Erythroblast (primary cell): ENCODE measurements around the gene CXCL8.

Experiments
- GATA1 ChIP-seq: IDR thresholded peaks from 2 replicates; pipeline ENCODE4 v1.6.1; 2011; ENCODE audit warnings: low read depth, mild to moderate bottlenecking, control low read depth, low read length, moderate library complexity
- POLR2A ChIP-seq: IDR thresholded peaks from 2 replicates; pipeline ENCODE4 v1.6.1; 2011; ENCODE audit warnings: mild to moderate bottlenecking, low read length

DNA sequence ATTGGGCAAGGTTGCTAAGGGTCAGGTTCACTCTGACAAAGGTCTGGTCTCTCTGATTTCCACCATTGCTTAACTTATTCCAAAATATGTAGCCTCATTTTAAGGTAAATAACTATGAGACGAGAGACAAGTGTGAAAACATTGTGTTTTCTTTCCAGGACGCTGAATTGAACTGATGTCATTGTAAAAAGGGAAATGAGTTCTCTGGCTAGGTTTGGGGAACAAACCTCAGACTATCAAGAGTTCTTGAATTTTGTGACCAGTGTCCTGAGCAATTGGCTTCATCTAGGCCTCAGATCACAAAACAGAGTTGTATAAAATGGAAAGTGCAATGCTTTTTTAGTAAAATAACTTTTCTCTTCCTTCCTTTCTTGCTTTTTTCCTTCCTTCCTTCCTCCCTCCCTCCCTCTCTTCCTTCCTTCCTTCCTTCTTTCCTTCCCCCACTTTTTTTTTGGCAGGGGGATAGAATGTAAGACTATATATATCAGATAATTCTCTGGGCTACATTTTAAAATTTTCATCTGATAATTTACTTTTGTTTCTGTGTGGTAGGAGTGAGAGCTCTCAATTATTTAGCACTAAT is 30.8 kb upstream of the CXCL8 start:
- no peak for TF ChIP-seq POLR2A
- no peak for TF ChIP-seq GATA1
